NCI-H1417 (cell line): Measurements from ENCODE around the gene AGBL5.
"Not testable (repeated sequence)": the region's sequence is repeated elsewhere in the genome, so short reads cannot be mapped to it uniquely, and the experiment has no call there.

Experiments
- DNase-seq, 3 experiments: peaks; one replicate each; lab custom pipeline; 2025; lab: John Stamatoyannopoulos, UW

Gene AGBL5

DNA sequence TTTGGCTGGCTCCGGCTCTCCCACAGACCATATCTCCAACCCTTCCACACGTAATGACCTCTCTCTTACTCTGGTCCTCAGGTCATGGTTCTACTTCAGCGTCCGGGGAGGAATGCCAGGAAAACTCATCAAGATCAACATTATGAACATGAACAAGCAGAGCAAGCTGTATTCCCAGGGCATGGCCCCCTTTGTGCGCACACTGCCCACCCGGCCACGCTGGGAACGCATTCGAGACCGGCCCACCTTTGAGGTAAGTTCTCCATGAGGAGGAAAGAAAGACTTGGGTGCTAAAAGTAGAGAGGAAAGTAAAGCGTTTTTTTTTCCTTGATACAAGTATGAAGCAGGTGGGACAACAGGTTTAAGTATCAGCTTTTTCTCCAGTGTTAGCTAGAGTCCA lies 1.9 kb downstream of the AGBL5 start:
- DNase-seq: no peak

DNA sequence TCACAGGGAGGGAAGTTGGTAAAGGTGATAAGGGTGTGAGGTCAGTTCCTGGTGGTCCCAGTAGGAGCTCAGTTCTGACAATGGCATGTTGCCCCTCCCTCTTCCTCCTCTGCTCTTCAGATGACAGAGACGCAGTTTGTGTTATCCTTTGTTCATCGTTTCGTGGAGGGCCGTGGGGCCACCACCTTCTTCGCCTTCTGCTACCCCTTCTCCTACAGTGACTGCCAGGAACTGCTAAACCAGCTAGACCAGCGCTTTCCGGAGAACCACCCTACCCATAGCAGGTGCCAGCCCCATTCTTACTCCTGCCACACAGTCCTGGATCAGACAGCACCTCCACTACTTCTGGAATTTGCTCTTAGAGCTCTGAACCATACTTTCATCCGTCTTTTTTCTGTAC lies 2.3 kb downstream of the AGBL5 start:
- DNase-seq: no peak

DNA sequence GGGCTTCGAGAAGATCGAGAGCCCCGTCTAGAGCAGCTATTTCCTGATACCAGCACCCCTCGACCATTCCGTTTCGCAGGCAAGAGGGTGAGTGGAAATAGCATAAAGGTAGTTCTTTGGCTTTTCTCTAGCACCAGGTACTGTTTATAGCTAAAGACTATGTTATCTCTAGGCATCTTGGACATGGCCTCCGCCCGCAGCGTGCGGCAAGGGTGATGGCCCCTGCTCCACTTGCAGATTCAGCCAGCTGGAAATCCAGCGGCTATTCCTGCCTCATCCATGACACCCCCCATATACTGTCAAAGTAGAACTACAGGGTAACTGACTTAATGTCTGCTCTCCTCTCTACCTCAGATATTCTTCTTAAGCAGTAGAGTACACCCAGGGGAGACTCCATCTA lies 3.3 kb downstream of the AGBL5 start:
- no peak for DNase-seq

DNA sequence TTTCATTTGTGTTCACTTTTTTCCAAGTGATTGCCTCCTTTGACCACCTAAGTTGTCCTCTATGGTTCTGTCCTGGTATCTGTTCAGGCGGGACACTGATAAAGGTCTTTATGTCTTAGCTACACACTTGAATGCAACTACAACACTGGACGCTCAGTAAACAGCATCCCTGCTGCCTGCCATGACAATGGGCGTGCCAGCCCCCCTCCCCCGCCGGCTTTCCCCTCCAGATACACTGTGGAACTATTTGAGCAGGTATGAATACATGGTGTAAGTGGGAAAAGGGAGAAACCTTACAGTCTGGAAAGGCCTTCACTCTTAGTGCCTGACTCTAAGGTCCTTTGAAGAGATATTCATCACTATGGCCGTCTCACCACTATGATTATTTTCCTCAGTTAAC lies 5.7 kb downstream of the AGBL5 start:
- no peak for DNase-seq

DNA sequence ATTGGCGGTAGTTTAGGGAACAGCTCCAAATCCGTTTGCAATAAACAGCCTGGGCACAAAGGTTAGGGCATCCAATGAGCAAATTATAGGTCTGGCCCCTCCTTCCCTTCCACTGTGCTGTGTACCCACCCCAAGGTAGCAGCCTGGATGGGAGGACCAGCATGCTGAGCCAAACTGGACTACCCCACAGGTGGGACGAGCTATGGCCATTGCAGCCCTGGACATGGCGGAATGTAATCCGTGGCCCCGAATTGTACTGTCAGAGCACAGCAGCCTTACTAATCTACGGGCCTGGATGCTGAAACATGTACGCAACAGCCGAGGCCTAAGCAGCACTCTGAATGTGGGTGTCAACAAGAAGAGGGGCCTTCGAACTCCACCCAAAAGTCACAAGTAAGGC lies 6.7 kb downstream of the AGBL5 start:
- no peak for DNase-seq

DNA sequence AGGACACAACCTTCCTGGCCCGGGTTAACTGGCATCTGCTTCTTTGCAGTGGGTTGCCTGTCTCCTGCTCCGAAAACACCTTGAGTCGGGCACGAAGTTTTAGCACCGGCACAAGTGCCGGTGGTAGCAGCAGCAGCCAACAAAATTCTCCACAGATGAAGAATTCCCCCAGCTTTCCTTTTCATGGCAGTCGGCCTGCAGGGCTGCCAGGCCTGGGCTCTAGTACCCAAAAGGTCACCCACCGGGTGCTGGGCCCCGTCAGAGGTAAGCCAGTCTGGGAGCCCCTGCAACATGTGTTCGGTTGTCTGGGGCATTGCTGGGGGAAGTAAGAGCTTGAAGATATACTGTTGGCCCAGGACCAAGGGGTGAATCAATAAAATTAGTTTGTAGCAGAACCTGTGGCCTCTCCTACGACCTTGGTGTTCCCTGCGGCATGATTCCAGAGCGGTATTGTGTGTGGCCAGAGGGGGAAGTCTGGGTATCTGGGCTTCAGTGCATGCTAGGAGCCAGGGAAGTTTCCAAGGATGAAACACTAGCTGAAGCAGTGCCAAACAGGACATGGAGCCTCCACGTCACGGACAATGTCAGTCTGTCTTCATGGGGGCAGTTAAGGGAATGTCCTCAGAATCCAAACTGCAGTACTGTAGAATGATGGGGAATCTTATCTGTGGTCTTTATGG lies 7.8 kb downstream of the AGBL5 start:
- DNase-seq: no peak

DNA sequence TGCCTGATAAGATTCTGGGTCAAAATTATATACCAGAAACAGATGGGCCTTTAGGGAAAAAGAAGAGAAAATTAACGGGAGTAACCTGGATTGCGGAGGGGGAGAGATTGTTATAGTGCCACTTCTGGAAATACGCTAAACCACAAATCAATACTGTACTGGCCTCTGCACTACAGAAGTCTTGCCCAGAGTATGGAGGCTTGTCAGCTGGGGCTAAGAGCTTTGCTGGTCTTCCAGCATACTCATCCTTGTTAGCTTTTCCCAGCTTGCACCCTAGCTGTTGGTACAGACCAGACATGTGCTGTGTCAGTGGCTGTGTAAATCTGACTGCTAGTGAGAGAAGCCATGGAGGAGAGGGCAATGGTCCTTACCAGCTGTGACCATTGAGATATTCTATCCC lies 8.9 kb downstream of the AGBL5 start:
- peak in 1 of 3 experiments; percentile 52 for DNase-seq

DNA sequence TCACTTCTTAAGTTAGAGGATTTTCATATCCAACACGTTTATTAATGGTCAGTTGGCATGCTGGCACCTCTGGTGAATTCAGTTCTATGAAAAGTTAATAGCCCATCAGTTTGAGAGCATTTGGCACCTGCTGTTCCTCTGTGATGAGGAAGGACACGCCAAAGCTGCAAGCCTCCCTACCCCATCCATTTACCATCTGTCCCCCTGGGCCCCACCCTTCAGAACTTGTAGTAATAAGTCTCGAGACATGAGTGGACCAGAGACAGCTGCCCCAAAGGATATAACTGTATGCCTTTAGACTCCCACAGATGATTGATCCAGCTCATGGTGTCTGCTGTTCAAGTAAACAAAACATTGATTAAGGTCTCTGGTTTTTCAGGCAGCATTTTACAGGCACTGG lies 13.7 kb downstream of the AGBL5 start:
- no peak for DNase-seq

DNA sequence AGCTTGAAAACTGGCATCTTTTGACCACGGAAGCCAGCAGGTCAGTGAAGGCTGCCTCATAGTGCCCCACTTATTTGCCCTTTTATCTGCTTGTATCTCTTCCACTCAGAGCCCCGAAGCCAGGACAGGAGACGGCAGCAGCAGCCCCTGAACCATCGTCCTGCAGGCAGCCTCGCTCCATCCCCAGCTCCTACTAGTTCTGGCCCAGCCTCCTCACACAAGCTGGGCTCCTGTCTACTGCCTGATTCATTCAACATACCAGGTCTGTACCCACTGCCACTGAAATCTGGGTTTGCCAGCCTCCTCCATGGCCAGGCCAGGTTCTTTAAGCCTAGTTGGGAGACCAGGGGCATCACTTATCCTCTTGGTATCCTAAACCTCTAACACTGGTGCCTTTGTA lies 15.9 kb downstream of the AGBL5 start:
- DNase-seq: no peak

DNA sequence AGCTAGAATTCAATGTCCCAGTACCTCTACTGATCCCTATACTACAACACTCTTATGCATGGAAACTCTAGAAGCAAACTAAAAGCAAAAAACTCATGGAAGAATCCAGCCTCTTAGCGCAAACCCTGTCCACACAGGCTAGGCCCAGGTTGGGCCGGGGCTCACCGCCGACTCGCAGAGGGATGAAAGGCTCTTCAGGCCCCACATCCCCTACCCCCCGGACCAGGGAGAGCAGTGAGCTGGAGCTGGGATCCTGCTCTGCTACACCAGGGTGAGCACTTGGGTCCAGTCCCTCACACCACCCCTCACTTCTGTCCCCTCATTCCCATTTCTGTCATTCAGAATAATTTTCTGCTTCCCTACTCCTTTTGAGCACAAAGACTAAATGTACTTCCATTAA lies 18.0 kb downstream of the AGBL5 start:
- DNase-seq: no peak

DNA sequence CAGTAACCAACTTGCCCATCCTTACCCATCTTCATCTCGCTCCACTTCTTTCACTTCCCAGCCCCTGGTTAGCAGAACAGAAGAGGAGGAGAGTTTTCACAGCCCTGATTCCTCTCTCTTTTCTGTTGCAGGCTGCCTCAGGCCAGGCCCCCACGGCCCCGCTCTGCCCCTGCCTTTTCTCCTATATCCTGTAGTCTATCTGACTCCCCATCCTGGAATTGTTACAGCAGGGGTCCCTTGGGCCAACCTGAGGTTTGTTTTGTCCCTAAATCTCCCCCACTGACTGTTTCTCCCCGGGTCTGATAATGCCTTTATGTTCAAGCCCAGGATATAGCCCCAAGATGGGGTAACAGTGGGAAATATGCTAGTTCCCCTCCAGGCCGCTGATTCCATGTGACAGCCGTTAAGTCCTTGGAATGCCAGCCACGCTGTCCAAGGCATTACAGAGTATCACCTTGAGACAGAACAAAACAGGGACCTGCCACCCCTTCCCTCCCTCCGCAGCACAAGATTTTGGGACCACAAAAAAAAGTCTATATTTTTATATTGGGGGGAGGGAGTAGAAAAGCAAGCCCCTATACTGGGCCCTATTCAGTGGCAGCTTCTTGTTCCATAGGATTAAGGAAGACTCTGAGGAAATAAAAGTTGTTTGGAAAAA lies 18.6 kb downstream of the AGBL5 start:
- no peak for DNase-seq

DNA sequence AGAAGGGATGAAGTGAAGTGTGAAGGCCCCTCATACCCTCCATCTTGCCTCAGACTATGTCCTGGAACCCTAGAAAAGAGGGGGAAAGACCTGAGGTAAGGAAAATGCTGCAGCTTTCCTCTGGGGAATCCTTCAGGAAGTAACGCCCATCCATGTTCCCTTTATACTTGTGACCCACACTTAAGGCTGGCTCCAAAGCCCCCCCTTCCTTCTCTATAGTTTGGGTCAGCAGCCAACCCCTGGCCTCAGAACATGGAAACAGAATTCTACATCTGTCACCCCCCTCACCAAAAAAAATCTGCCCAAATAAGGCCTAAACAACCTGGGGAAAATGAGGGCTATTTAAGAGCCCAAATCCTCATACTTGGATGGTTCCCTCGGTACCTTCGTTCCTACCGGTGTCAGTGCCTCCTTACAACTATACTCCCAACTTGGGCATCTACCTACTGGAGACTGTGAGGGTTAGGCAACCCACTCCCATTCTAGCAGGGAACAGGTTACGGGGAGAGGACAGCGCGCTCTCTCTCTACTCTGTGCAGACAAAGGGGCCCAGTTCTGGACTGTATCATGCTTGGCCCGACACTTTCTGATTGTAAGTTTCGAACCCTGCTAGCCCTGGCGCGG lies 19.3 kb downstream of the AGBL5 start:
- no peak for DNase-seq

DNA sequence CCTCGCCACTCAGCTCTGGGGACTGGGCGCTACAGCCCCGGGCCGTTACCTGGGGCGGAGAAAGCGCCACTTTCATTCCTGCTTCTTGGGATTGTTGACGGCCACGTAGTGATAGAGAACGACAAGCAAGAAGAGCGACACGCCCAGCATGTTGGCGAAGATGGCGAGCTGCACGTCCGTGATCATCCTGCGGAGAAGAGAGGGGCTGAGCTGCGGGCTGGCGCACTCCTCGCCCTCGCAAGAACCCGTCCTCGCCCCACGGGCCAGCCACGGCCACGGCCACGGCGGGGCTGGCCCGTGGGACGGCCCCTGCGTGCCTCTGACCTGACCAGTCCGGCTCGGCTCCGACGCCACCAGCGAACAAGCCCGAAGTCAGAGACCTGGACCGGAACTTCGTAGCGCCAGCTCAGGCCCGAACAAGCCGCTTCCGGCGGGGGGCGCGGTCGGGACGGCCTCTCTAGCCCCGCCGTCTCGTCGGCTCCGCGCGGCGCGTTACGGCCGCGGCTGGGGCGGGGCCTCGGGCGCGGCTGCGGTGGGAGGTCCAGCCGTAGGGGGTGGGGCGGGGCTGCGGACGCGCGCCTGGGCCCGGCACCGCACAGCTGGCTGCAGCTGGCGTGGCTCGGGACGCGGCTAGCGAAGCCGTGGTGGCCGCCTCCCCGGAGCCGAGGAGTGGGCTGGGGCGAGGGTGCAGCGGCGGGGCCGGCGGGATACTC lies 20.0 kb downstream of the AGBL5 start, which contains the start of gene OST4:
OST4 (minus strand) TSS at position 378 of the 713 bp plus-strand sequence.
- DNase-seq: peak; percentile 93 to 98 (median 95)

DNA sequence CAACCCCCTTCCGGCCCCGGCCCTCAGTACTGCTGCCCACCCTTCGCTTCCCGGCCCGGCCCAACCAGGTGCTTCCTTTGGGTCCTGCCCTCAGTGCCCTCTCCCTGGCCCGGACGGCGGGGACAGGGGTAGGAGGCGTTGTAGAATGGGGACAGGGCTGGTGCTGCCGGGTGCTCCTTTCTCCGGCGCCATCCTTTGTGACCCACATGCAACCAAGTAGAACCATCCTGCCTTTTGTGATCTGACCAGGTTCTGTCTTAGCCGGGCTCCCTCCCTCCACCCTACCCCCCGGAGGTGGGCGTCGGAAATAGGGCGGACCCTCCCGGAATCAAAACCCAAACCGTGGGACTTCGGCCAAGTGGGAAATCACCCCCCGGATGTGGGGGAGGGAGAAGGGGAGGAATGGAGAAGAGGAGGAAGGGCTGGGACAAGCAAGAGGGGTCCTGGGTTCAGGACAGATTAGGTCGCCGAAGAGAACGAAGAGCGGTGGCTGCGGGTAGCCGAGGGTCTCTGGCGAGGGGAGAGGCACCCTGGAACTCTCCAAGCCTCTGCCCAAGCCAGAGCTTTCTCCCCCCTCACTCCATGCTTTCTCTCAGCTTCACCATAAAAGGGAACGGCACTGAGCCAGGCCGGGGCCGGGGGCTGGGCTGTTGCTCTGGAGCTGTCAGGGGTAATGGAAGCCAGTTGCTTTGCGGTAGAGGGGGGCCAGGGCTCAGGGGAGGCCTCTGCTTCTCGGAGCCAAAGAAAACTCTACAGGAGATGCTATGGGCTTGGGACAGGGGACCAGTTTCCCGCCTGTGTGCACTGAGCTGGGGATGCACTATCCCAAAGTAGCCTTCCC lies 20.7 kb downstream of the AGBL5 start:
- no peak for DNase-seq

DNA sequence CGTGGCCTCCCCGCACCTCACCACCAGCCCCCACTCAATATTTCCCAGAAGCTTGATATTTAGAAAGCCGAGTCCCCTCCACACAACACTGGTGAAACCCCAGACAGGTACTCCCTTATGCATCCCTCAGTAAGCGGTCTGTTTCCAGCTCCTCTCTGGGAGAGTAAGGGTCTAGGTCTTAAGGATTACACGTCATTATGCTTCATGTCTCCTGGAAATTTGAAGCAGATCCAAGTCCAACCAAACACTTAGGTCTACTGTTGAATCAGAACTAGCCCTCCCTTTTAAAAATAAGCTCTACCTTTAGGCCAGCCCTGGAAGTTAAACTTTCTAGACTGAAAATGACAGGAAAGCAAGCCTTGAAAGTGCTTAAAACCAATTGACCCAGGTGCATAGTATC lies 21.5 kb downstream of the AGBL5 start:
- DNase-seq: no peak

DNA sequence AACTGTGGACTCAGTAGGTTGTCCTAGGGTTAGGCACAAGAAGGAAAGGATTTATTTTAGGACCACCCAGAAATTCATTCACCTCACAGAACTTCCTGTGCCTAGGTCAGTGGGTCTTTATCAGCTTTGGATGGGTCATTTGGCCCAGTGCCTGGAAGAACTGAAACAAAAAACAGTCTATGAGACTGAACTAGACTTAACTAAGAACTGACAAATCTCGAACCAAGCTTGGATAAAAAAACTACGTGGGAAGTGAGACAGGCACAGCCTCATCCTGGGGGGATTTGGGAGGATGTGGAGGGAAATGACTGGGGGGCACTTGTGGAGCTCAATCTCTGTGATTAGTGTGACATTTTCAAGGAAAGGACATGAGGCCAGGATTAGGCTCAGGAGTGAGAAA lies 22.3 kb downstream of the AGBL5 start:
- no peak for DNase-seq

DNA sequence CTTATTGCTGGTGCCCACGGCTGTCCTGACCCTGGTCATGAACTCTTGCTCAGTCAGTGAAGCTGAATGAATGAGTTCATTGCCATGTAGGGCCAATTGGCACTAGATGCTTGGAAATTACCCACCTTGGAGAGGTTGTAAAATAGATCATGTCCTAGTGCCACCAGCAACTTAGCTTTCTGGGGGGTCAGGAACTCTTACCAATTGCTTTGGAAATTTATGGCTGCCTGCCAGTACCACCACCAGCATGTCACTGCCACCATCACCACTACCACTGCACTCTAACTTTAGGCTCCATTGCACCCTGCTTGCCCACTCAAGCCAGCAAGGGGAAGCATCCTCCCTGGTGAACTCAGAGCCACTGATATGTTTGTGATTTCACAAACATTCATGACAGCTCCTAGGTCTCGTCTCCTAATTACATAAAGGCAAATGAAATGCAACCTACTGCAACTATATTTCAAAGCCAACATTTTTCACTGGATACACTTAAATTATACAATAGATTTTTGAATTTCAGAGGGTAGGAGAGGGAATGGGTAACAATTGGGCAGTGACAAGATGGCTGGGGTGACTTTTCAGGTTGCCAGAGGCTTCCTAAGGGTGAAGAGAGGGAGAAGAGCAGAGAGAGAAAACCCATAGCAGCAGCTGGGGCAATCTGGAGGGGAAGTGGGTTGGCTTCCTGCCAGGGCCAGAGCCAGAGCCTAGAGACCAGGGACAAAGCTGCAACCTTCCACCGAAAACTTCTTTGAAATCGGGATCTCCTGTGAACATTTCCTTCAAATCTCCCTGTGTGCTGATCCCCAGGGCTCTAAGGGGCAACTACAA lies 23.5 kb downstream of the AGBL5 start:
- DNase-seq: peak in 1 of 3 experiments; percentile 33

DNA sequence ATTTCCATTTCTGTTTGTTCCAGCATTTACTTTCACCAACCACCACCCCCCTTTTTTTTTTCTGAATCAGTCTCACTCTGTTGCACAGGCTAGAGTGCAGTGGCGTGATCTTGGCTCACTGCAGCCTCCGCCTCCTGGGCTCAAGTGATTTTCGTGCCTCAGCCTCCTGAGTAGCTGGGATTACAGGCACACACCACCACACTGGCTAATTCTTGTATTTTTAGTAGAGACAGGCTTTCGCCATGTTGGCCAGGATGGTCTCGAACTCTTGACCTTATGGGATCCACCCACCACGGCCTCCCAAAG lies 24.1 kb downstream of the AGBL5 start:
- DNase-seq: not testable (repeated sequence)

DNA sequence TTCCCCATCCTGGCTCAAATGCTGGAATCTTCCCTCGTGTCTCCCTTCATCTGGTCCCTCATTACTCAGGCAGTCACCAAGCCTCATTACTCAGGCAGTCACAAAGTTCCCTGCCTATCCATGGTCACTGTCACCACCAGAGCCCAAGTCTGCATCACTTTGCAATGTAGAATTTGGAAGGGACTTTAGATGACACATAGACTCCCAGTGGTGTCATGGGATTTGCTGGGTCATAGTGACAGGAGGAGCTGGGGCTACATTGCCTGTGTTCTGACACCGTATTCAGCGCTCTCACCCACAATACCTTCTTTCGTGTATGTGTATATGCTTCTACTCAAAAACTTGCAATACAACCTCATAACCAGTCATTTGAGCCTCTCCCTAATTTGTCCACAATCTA lies 24.9 kb downstream of the AGBL5 start:
- DNase-seq: no peak

DNA sequence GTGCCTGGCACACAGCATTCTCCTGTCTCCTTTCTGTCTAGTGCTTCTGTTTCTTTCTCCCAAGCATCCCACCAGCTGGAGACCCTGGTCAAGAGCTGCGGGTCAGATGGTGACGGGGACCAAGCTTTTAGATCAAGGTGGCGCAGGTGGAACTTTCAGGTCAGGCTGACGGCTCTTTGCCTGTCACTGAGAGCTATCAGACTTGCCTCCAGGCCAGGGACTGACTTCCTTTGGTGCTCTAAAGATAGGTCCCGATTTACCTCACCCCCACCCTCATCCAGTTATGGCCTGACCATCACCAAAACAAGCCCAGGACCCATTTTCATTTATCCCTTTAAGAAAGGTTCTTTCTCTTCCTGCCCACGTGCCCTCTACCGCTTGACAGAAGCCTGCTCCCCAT lies 25.8 kb downstream of the AGBL5 start:
- DNase-seq: no peak
